Omental fat pad (tissue), 4 donors: ENCODE data around the gene ZNF581. TPM values are rescaled to one million over a fixed set of nuclear protein-coding genes. Genes with fewer than 3 reads are reported as not detected.

ENCODE experiments used
- ATAC-seq: fragments of 150-250 bp; one replicate; pipeline ENCODE4 v1.9.1; 2016; ENCODE audit warnings: mild to moderate bottlenecking, moderate library complexity; ENCODE audit not compliant: low FRiP score
- DNase-seq: peaks from one replicate; pipeline ENCODE4 v3.0.0-alpha.2; 2019; ENCODE audit warnings: low spot score
- CTCF ChIP-seq, 3 donors: fragments of 450-650 bp; IDR thresholded peaks; one replicate each; pipeline ENCODE4 v1.5.1; 2016 to 2017; ENCODE audit warnings: antibody characterized with exemption in 3 of 3, mild to moderate bottlenecking in 3 of 3, moderate library complexity in 2 of 3
- total RNA-seq, 4 donors: library from RNA; depleted of rRNA; stranded (reverse); fragments of >200 nt; gene quantifications; one replicate each; pipeline ENCODE4 v1.1.0, GENCODE V29; 2016

ZNF581 gene
- total RNA-seq, 4 donors from 2014 or later, result 9.9 to 15.0 (median 11.9) TPM

- DNase-seq (no peak), ATAC-seq (no peak)
- TF ChIP-seq CTCF (IDR thresholded peaks at IDR 0.05), result no peak
Observed at GRCh38 chr19:55649268-55650125, 6.0 kb downstream of the ZNF581 start.

GRCh38 chr19:55650126-55650557 lies 6.7 kb downstream of the ZNF581 start:
- TF ChIP-seq CTCF (IDR thresholded peaks at IDR 0.05), result no peak
- ATAC-seq (no peak), DNase-seq (no peak)

GRCh38 chr19:55650602-55651230 lies 7.3 kb downstream of the ZNF581 start:
- no peak for DNase-seq
- ATAC-seq, result no peak
- no peak for TF ChIP-seq CTCF (IDR thresholded peaks at IDR 0.05)

GRCh38 chr19:55651236-55651635 lies 7.8 kb downstream of the ZNF581 start:
- no peak for ATAC-seq
- no peak for DNase-seq
- no peak for TF ChIP-seq CTCF (IDR thresholded peaks at IDR 0.05)

GRCh38 chr19:55652311-55653128 lies 9.1 kb downstream of the ZNF581 start:
- no peak for DNase-seq
- no peak for ATAC-seq
- no peak for TF ChIP-seq CTCF (IDR thresholded peaks at IDR 0.05)

- peak; percentile 76 for ATAC-seq
- DNase-seq, result peak; percentile 91
- peak in 2 of 3 donors; percentile 98 to 100 for TF ChIP-seq CTCF (IDR thresholded peaks at IDR 0.05)
Observed at GRCh38 chr19:55653651-55654322, 10.3 kb downstream of the ZNF581 start.
